GM10266 (cell line): ENCODE measurements around the gene RPTN.
"Not testable (repeated sequence)": the region's sequence is repeated elsewhere in the genome, so short reads cannot be mapped to it uniquely, and the experiment has no call there.

ENCODE experiments used
- DNase-seq: peaks from one replicate; pipeline ENCODE4 v3.0.0; 2012; ENCODE audit errors: extremely low spot score
- TF ChIP-seq, protein P1 (sequence below): IDR thresholded peaks from 2 replicates; pipeline ENCODE4 v1.5.1; 2012; ENCODE audit warnings: mild to moderate bottlenecking, low read depth; ENCODE audit not compliant: control insufficient read depth, insufficient read depth; ENCODE audit errors: missing control alignments

Gene RPTN

DNA sequence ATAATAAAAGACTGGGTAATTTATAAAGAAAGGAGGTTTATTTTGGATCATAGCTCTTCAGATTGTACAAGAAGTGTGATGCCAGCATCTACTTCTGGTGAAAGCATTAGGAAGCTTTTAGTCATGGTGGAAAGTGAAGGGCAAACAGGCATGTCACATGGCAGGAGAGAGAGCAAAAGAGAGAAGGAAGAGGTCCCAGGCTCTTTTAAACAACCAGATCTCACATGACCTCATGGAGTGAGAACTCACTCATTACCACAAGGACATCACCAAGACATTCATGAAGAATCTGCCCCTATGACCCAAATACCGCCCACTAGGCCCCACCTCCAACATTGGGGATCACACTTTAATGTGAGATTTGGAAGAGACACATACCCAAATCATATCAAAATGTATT is 10.0 kb downstream of the RPTN start:
- TF ChIP-seq, protein P1, sequence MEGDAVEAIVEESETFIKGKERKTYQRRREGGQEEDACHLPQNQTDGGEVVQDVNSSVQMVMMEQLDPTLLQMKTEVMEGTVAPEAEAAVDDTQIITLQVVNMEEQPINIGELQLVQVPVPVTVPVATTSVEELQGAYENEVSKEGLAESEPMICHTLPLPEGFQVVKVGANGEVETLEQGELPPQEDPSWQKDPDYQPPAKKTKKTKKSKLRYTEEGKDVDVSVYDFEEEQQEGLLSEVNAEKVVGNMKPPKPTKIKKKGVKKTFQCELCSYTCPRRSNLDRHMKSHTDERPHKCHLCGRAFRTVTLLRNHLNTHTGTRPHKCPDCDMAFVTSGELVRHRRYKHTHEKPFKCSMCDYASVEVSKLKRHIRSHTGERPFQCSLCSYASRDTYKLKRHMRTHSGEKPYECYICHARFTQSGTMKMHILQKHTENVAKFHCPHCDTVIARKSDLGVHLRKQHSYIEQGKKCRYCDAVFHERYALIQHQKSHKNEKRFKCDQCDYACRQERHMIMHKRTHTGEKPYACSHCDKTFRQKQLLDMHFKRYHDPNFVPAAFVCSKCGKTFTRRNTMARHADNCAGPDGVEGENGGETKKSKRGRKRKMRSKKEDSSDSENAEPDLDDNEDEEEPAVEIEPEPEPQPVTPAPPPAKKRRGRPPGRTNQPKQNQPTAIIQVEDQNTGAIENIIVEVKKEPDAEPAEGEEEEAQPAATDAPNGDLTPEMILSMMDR, result no peak

DNA sequence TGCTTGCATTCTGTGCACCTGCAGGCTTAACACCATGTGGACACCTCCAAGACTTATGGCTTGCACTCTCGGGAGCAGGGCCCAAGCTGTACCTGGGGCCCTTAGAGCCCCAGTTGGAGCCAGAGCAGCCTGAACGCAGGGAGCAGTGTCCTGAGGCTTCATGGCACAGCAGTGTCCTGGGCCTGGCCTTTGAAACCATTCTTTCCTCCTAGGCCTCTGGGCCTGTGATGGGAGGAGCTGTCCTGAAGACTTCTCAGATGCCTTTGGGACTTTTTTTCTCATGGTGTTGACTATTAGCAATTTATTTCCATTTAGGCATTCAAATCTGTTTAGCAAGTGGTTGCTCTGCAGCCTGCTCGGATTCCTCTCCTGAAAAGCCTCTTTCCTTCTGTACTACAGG is 11.0 kb downstream of the RPTN start:
- DNase-seq, result no peak
- TF ChIP-seq, protein P1, result no peak

More for the DNA sequence above, 10.0 kb downstream of the RPTN start:
- no peak for DNase-seq

DNA sequence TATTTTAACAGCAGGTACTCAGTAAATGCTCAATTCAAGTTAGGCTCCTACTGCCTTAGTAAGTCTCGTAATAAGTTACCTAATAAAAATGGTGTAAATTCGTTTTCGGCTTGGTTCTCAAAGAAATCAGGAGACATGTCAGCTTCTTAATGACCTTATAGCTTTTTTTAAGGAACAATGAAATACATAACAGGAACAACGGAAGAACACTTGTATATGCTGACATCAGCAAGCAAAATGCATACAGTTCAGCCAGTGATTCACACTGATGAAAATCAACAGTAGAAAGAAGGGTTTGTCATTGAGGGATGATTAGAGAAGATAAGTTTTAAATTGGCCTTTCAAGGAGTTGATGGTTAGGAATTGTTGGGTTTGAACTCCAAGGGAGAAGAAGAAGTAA is 13.3 kb downstream of the RPTN start:
- DNase-seq, result no peak
- TF ChIP-seq, protein P1, result no peak

DNA sequence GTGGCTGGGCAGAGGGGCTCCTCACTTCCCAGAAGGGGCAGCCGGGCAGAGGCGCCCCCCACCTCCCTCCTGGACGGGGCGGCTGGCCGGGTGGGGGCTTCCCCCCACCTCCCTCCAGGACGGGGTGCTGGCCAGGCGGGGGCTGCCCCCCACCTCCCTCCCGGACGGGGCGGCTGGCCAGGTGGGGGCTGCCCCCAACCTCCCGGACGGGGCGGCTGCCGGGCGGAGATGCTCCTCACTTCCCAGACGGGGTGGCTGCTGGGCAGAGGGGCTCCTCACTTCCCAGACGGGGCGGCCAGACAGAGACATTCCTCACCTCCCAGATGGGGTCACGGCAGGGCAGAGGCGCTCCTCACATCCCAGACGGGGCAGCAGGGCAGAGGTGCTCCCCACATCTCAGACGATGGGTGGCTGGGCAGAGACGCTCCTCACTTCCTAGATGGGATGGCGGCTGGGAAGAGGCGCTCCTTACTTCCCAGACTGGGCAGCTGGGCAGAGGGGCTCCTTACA is 14.3 kb downstream of the RPTN start:
- DNase-seq, result not testable (repeated sequence)

DNA sequence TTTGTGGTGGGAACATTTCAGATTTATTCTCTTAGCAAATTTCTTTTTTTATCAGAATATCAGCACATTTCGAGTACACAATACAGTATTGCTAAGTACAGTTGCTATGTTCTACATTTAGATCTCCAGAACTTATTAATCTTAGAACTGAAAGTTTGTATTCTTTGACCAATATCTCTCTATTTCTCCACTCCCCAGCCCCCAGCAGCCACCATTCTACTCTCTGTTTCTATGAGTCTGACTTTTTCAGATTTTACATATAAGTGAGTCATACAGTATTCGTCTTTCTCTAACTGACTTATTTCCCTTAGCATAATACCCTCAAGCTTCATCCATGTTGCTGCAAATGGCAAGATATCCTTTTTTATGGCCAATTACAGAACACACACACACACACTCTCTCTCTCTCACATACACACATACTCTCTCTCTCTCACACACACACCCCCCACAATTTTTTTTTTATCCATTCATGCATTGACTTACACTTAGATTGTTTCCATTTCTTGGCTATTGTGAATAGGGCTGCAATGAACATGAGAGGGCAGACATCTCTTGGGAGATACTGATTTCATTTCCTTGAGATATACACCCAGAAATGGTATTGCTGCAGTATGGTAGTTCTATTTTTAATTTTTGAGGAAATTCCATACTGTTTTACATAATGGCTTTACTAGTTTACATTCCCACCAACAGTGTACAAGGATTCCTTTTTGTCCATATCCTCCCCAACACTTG is 15.7 kb downstream of the RPTN start:
- TF ChIP-seq, protein P1, result no peak
- peak; percentile 36 for DNase-seq

DNA sequence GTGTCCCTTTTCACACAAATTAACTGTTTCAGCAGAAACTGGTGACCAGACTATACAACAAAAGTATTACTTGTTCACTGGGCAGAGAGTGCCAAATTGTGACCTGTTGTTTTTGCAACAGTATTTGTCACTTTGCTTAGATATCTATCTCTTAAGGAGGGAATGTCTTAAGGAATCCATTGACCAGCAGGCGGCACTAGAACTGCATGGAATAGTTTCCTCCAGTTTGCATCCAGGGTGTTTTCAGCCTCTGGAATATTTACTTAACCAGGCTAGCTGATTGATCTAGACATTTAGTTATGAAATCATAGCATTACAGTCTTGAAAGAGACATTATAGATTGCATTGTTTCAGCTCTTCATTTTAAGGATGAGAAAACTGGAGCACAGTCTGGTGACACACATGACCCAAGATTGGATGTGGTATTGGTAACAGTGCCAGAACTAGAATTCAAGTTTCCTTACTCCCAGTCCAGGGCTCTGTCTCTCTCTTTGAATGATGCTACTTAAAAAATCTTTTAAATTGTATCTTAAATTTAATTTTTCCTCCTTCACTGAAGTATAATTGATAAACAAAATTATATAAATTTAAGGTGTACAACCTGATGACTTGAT is 16.9 kb downstream of the RPTN start:
- no peak for DNase-seq
- TF ChIP-seq, protein P1, result peak; percentile 59

DNA sequence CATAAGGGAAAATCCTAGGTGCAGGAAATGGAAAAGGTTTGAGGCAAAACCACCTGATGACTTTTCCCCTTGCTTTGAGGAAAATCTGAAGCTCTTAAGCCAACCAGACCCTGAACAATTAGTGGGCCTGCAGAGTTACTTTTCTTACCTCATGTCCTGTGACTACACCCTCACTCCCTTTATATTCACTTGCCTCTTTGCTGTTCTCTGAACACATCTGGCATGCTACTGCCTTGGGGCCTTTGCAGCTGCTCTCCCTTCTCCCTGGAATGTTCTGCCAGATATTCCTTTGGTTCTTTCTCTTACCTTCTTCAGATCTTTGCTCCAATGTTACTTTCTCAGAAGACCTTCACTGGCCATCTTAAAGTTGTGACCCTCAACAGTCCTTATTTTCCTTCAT is 21.8 kb downstream of the RPTN start:
- DNase-seq, result no peak
- TF ChIP-seq, protein P1, result no peak
